Measurements from ENCODE around the gene PPP2R3B.
A peak's percentile ranks its signal among the peaks of the same experiment; 100 is the strongest.

PPP2R3B gene

GRCh38 chrX:318739-319578, 67.7 kb downstream of the PPP2R3B start, which contains the start of gene GTPBP6:
Gene GTPBP6 (minus strand): TSS chrX:318796. CDS start chrX:318787, 9 bp downstream.
- DNase-seq (ENCODE audit: low read depth) = peak; percentile 97

DNA sequence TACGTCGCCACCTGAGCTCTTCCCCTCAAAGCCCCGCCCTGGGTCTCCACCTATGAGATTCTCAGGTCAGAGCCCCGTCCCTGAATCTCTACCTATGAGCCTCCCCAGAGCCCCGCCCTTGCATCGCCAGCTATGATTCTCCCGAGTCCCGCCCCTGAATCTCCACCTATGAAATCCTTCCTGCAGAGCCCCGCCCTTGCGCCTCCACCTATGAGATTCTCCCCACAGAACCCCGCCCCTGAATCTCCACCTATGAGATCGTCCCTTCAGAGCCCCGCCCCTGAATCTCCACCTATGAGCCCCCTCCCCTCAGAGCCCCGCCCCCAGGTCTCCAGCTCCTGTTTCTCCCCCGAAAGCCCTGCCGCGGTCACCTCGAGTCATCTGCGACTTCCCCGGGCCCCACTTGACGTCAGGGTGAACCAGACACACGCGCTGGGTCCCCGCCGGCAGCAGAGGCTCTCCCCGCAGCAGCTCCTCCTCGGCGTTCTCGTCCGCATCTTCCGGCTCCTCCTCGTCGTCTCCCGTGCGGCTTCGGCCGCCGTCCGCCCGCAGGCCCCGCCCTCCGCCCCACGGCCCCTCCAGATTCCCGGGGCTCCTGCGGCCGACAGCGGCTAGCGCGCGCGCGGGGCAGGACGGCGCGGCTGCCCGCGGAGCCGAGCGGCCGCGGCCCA, 68.5 kb downstream of the PPP2R3B start:
- DNase-seq (ENCODE audit: low read depth) = peak; percentile 95
- H3K4me3 ChIP-seq (ENCODE audit: low read depth, low read length) = peak overlapping the region; percentile 57
- TF ChIP-seq POLR2A (IDR thresholded peaks at IDR 0.05; ENCODE audit: extremely low read depth, insufficient read length) = peak; percentile 45
- TF ChIP-seq MYC (IDR thresholded peaks at IDR 0.05; ENCODE audit: low read depth, low read length) = no peak
- no peak for TF ChIP-seq MAX (IDR thresholded peaks at IDR 0.05; ENCODE audit: low read depth, low read length)
- TF ChIP-seq, protein P1, sequence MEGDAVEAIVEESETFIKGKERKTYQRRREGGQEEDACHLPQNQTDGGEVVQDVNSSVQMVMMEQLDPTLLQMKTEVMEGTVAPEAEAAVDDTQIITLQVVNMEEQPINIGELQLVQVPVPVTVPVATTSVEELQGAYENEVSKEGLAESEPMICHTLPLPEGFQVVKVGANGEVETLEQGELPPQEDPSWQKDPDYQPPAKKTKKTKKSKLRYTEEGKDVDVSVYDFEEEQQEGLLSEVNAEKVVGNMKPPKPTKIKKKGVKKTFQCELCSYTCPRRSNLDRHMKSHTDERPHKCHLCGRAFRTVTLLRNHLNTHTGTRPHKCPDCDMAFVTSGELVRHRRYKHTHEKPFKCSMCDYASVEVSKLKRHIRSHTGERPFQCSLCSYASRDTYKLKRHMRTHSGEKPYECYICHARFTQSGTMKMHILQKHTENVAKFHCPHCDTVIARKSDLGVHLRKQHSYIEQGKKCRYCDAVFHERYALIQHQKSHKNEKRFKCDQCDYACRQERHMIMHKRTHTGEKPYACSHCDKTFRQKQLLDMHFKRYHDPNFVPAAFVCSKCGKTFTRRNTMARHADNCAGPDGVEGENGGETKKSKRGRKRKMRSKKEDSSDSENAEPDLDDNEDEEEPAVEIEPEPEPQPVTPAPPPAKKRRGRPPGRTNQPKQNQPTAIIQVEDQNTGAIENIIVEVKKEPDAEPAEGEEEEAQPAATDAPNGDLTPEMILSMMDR (IDR thresholded peaks at IDR 0.05; ENCODE audit: low read depth, low read length) = no peak

More at GRCh38 chrX:318739-319578, 67.7 kb downstream of the PPP2R3B start, which contains the start of gene GTPBP6:
- TF ChIP-seq, protein P1 (IDR thresholded peaks at IDR 0.05; ENCODE audit: low read depth, low read length) = no peak
- TF ChIP-seq MAX (IDR thresholded peaks at IDR 0.05; ENCODE audit: low read depth, low read length) (peak; percentile 99), POLR2A (IDR thresholded peaks at IDR 0.05; ENCODE audit: extremely low read depth, insufficient read length) (peak; percentile 52), MYC (IDR thresholded peaks at IDR 0.05; ENCODE audit: low read depth, low read length) (peak; percentile 78)
- H3K4me3 ChIP-seq (ENCODE audit: low read depth, low read length) = peak within 1 kb of the TSS; percentile 63

DNA sequence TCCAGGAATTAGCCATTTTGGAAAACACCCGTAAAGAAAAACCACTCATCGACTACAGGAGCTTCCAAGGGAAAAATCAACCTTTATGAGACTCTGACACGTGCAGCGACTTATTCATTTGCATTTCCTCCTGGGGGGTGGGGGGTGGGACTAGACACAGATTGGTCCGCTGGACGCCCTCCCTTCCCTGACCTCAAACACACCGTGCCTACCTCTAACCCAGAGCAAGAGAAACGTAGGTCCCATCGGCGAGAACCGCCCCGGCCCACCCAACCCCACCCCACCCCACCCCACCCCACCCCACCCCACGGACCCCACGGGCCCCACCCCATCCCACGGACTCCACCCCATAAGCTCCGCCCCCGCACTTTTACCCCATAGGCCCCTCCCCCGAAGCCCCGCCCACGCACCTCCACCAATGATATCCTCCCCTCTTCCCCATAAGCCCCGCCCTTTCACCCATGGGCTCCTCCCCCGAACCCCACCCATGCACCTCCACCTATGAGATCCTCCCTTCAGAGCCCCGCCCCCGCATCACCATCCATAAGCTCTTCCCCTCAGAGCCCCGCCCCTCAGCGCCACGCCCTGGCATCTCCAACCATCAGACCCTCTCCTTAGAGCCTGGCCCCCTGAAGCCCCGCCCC, 69.2 kb downstream of the PPP2R3B start:
- H3K4me3 ChIP-seq (ENCODE audit: low read depth, low read length) = no peak overlapping the region
- TF ChIP-seq MYC (IDR thresholded peaks at IDR 0.05; ENCODE audit: low read depth, low read length) = no peak
- TF ChIP-seq, protein P1 (IDR thresholded peaks at IDR 0.05; ENCODE audit: low read depth, low read length) = no peak
- no peak for TF ChIP-seq MAX (IDR thresholded peaks at IDR 0.05; ENCODE audit: low read depth, low read length)
- no peak for TF ChIP-seq POLR2A (IDR thresholded peaks at IDR 0.05; ENCODE audit: extremely low read depth, insufficient read length)
- peak; percentile 15 for DNase-seq (ENCODE audit: low read depth)

DNA sequence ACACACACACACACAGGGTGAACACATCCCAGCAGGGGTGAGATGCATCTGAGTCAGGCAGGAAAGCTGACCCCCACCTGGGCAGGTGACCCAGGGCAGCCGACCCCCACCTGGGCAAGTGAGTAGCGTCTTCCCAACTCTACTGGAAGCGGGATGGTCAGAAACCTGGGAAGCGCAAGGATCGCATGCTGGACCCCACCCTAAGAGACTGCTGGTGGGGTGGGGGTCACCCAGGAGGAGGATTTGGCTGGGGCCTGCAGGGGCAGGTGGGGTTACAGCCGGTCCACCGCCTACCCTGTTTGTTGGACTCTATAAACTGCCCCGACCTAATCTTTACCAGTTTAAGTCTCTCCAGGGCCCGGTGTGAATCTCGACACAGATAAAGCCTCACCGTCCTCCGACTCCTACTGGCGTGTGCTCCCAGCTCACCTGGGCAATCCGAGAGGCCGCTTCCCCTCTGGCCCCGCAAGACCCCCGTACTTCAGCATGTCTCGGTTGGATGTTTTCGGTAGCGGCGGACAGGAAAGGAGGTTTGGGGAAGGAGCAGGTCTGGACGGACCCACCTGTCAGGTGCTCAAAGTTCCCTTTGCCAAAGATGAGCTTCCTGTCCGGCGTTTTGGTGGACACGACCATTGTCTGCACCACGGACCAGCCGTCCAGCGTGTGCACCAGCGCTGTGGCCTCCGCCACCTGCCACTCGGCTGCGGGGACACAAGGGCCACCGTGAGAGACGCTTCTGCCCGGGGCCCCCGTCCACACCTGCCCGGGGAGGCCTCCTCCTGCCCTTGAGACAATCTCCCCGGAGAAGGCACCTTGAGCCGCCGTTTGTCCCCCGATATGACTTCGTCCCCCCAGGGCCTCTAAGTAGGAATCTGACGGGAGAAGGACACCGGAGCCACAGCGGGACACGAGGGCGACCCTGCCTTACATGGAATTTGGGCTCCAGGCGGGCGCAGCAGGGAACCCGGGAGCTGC, 70.1 kb downstream of the PPP2R3B start:
- H3K4me3 ChIP-seq (ENCODE audit: low read depth, low read length) = no peak overlapping the region
- TF ChIP-seq, protein P1 (IDR thresholded peaks at IDR 0.05; ENCODE audit: low read depth, low read length) = no peak
- TF ChIP-seq POLR2A (IDR thresholded peaks at IDR 0.05; ENCODE audit: extremely low read depth, insufficient read length) (no peak), MAX (IDR thresholded peaks at IDR 0.05; ENCODE audit: low read depth, low read length) (no peak), MYC (IDR thresholded peaks at IDR 0.05; ENCODE audit: low read depth, low read length) (no peak)
- DNase-seq (ENCODE audit: low read depth) = no peak

Measured in NB4 (cell line).